Measurements from ENCODE around the gene ZBTB21. TPM values are rescaled to one million over a fixed set of nuclear protein-coding genes. Genes with fewer than 3 reads are reported as not detected.

ZBTB21 gene
- total and polyA plus RNA-seq, 2 experiments from 2014 or later = 10.0 to 11.0 TPM

- no peak for ATAC-seq
- Histone ChIP-seq H3K4me2 (no peak overlapping the region), H3K79me2 (replicated peaks; ENCODE audit: insufficient read depth) (no peaks in the 10 kb centered on the region), H3F3A (replicated peaks; ENCODE audit: low read depth) (no peaks in the 10 kb centered on the region), H2AFZ (no peak overlapping the region; the same call in 1 of the 2 replicates), H3K9me2 (ENCODE audit: insufficient read depth) (no peaks in the 10 kb centered on the region), H3K36me3 (ENCODE audit: insufficient read depth) (no peaks in the 10 kb centered on the region), H3K4me3 (no peak overlapping the region), H4K20me1 (replicated peaks; ENCODE audit: insufficient read depth) (no peaks in the 10 kb centered on the region), H3K4me1 (ENCODE audit: insufficient read depth) (no peaks in the 10 kb centered on the region), H3K27ac (ENCODE audit: low read depth) (no peak overlapping the region), H3K27me3 (ENCODE audit: insufficient read depth) (no peaks in the 10 kb centered on the region)
- no peaks in the 10 kb centered on the region for H3K36me3 Mint-ChIP-seq (ENCODE audit: low read depth)
- peaks cover 3% of the 10 kb centered on the region for H3K9me3 Mint-ChIP-seq
- H3K27me3 Mint-ChIP-seq (ENCODE audit: insufficient read depth, low read depth, poor library complexity) = peaks cover 13% of the 10 kb centered on the region
- no peak overlapping the region for H3K27ac Mint-ChIP-seq
- H3K4me1 Mint-ChIP-seq = 0 out of 3 replicates have a peak, but pooled peaks cover 2% of the 10 kb centered on the region
- no peak for DNase-seq (ENCODE audit: low spot score)
- H3K4me3 Mint-ChIP-seq = no peak overlapping the region
- TF ChIP-seq ZNF331 (CRISPR knock-in tag; IDR thresholded peaks at IDR 0.05; ENCODE audit: low read depth) (no peak), NANOG (IDR thresholded peaks at IDR 0.05; ENCODE audit: borderline replicate concordance) (no peak), REST (IDR thresholded peaks at IDR 0.05; ENCODE audit: unreplicated experiment) (no peak), ZNF114 (CRISPR knock-in tag; IDR thresholded peaks at IDR 0.05) (no peak), CTCF (conservative IDR thresholded peaks at IDR 0.05; ENCODE audit: low read depth in 2 of 2) (no peak), ZNF462 (CRISPR knock-in tag; IDR thresholded peaks at IDR 0.05) (no peak), JUNB (IDR thresholded peaks at IDR 0.05; ENCODE audit: unreplicated experiment) (no peak), ETS1 (IDR thresholded peaks at IDR 0.05) (no peak), CREB1 (CRISPR knock-in tag; IDR thresholded peaks at IDR 0.05; ENCODE audit: low read depth) (no peak), EZH2phosphoT487 (IDR thresholded peaks at IDR 0.05; ENCODE audit: unreplicated experiment) (no peak), STAT1 (IDR thresholded peaks at IDR 0.05; ENCODE audit: unreplicated experiment) (no peak), POLR2AphosphoS5 (IDR thresholded peaks at IDR 0.05; ENCODE audit: low read depth) (no peak), EZH2 (IDR thresholded peaks at IDR 0.05; ENCODE audit: low read depth, unreplicated experiment) (no peak)
Observed at GRCh38 chr21:42043201-42043895, 33.2 kb upstream of the ZBTB21 start.
